ENCODE data around the gene HEG1. TPM values are rescaled to one million over a fixed set of nuclear protein-coding genes. Genes with fewer than 3 reads are reported as not detected.

HEG1 gene
- total RNA-seq, 1 experiment from 2014 or later: 1.2 TPM

GRCh38 chr3:124938896-124939295, 116.9 kb downstream of the HEG1 start:
- intact Hi-C loops (cut with micrococcal nuclease): no loop called here
- ATAC-seq (no peak), DNase-seq (no peak)
- Histone ChIP-seq H3K36me3 (ENCODE audit: low read depth, low read length) (no peaks in the 10 kb centered on the region), H3K9me3 (ENCODE audit: low read length) (no peaks in the 10 kb centered on the region), H3K9ac (ENCODE audit: low read length) (no peak overlapping the region), H3K4me3 (ENCODE audit: low read length) (no peak overlapping the region), H3K27me3 (ENCODE audit: low read length) (no peaks in the 10 kb centered on the region), H3K9me2 (replicated peaks; ENCODE audit: low read length) (no peaks in the 10 kb centered on the region), H3K4me1 (ENCODE audit: insufficient read depth, low read length) (peaks cover 4% of the 10 kb centered on the region; the same call in 1 of the 2 replicates), H3F3A (ENCODE audit: low read length, unreplicated experiment) (no peaks in the 10 kb centered on the region), H3K4me2 (ENCODE audit: low read length) (no peak overlapping the region), H3K27ac (ENCODE audit: low read length) (no peak overlapping the region), H3K79me2 (ENCODE audit: low read length) (no peaks in the 10 kb centered on the region), H4K20me1 (ENCODE audit: low read length) (no peaks in the 10 kb centered on the region), H2AFZ (ENCODE audit: low read length) (no peak overlapping the region)
- CTCF ChIA-PET: no interaction called here
- no TSS peak for BruUV-seq (replicated peaks)
- TF ChIP-seq EZH2phosphoT487 (IDR thresholded peaks at IDR 0.05; ENCODE audit: borderline replicate concordance, low read length): no peak
- TF ChIP-seq EZH2 (IDR thresholded peaks at IDR 0.05; ENCODE audit: low read length, unreplicated experiment): no peak
- no peak for TF ChIP-seq CTCF (conservative IDR thresholded peaks at IDR 0.05; ENCODE audit: low read depth, low read length)
- POLR2A ChIA-PET (ENCODE audit: unreplicated experiment): no interaction called here

DNA sequence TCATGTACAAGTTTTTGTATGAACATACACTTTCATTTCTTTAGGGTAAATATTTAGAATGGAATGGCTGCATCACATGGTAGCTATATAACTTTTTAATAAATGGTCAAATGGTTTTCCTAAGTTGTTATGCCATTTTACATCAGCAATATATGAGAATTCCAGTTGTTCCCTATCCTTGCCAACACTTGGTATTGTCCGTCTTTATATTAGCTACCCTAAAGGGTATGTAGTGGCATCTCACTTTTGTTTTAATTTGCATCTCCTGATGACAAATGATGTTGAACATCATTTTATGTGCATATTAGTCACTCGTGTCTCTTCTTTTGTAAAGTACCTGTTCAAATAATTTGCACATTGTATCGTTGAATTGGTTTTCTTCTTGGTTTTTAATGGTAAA, 118.7 kb downstream of the HEG1 start:
- CTCF ChIA-PET: no interaction called here
- TF ChIP-seq EZH2 (IDR thresholded peaks at IDR 0.05; ENCODE audit: low read length, unreplicated experiment): no peak
- Histone ChIP-seq H4K20me1 (ENCODE audit: low read length) (no peaks in the 10 kb centered on the region), H3K79me2 (ENCODE audit: low read length) (no peaks in the 10 kb centered on the region), H3K9me3 (ENCODE audit: low read length) (no peaks in the 10 kb centered on the region), H3K4me3 (ENCODE audit: low read length) (no peak overlapping the region), H2AFZ (ENCODE audit: low read length) (no peak overlapping the region), H3F3A (ENCODE audit: low read length, unreplicated experiment) (no peaks in the 10 kb centered on the region), H3K27me3 (ENCODE audit: low read length) (no peaks in the 10 kb centered on the region), H3K9ac (ENCODE audit: low read length) (no peak overlapping the region), H3K4me2 (ENCODE audit: low read length) (no peak overlapping the region), H3K4me1 (ENCODE audit: insufficient read depth, low read length) (peaks cover 4% of the 10 kb centered on the region; the same call in 1 of the 2 replicates), H3K27ac (ENCODE audit: low read length) (no peak overlapping the region), H3K36me3 (ENCODE audit: low read depth, low read length) (no peaks in the 10 kb centered on the region), H3K9me2 (replicated peaks; ENCODE audit: low read length) (no peaks in the 10 kb centered on the region)
- no TSS peak for BruUV-seq (replicated peaks)
- POLR2A ChIA-PET (ENCODE audit: unreplicated experiment): no interaction called here
- intact Hi-C loops (cut with micrococcal nuclease): no loop called here
- ATAC-seq (no peak), DNase-seq (no peak)

DNA sequence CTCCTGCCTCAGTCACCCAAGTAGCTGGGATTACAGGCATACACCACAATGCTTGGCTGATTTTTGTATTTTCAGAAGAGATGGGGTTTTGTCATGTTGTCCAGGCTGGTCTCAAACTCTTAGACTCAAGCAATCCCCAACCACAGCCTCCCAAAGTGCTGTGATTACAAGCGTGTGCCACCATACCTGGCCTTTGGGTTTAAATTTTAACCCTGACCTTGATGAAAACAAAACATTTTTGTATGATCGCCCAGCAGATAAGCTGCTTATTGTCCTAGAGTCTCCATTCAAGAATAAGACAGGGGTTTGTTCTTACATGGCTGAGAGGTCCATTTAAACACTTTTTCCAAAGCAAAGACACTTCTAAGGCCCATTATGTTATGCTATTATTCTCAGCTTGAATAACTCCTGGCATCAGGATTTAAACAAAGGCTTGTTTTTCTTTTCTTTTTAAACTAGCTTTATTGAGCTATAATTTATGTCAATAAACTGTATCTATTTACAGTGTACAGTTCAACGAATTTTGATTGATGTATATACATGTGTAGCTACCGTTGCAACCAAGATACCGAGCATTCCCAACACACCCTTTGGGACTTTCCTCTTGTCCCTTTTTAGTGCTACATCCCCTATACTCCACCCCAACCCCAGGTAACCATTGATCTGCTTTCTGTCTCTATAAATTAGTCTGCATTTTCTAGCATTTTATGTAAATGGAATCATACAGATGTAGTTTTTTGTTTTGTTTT, 119.8 kb downstream of the HEG1 start:
- no peak for TF ChIP-seq EZH2phosphoT487 (IDR thresholded peaks at IDR 0.05; ENCODE audit: borderline replicate concordance, low read length)
- Histone ChIP-seq H3K9me3 (ENCODE audit: low read length) (no peaks in the 10 kb centered on the region), H3K4me3 (ENCODE audit: low read length) (no peak overlapping the region), H3F3A (ENCODE audit: low read length, unreplicated experiment) (no peaks in the 10 kb centered on the region), H3K27ac (ENCODE audit: low read length) (no peak overlapping the region), H3K79me2 (ENCODE audit: low read length) (no peaks in the 10 kb centered on the region), H3K9me2 (replicated peaks; ENCODE audit: low read length) (no peaks in the 10 kb centered on the region), H3K4me1 (ENCODE audit: insufficient read depth, low read length) (peaks cover 4% of the 10 kb centered on the region; the same call in 1 of the 2 replicates), H3K36me3 (ENCODE audit: low read depth, low read length) (no peaks in the 10 kb centered on the region), H3K27me3 (ENCODE audit: low read length) (no peaks in the 10 kb centered on the region), H4K20me1 (ENCODE audit: low read length) (no peaks in the 10 kb centered on the region), H2AFZ (ENCODE audit: low read length) (no peak overlapping the region), H3K4me2 (ENCODE audit: low read length) (no peak overlapping the region), H3K9ac (ENCODE audit: low read length) (no peak overlapping the region)
- CTCF ChIA-PET: interaction anchor here (0.5 kb wide), 1 partner anchor 15 kb away, joined by 6 read pairs; no protein-coding TSS in a partner anchor
- ATAC-seq (no peak), DNase-seq (no peak)
- POLR2A ChIA-PET (ENCODE audit: unreplicated experiment): no interaction called here
- intact Hi-C loops (cut with micrococcal nuclease): no loop called here
- no TSS peak for BruUV-seq (replicated peaks)
